DMS114 treated with DMSO at 0.1 percent for 48 hours (cell line): ENCODE results near the gene ABCG8.

Experiments used
- DNase-seq: peaks from one replicate; lab custom pipeline; 2025; ENCODE audit not compliant: unreplicated experiment; lab: John Stamatoyannopoulos, UW

Gene ABCG8

DNA sequence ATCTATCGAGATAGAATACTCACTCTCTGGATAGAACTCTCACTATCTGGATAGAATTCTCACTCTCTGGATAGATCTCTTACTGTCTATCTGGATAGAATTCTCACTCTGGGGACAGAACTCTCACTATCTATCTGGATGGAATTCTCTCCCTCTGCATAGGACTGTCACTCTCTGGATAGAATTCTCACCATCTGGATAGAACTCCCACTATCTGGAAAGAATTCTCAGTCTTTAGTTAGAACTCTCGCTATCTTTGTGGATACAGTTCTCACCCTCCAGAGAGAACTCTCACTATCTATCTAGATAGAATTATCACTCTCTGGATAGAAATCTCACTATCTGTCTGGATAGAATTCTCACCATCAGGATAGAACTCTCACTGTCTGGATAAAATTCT is 16.5 kb downstream of the ABCG8 start:
- DNase-seq = no peak

DNA sequence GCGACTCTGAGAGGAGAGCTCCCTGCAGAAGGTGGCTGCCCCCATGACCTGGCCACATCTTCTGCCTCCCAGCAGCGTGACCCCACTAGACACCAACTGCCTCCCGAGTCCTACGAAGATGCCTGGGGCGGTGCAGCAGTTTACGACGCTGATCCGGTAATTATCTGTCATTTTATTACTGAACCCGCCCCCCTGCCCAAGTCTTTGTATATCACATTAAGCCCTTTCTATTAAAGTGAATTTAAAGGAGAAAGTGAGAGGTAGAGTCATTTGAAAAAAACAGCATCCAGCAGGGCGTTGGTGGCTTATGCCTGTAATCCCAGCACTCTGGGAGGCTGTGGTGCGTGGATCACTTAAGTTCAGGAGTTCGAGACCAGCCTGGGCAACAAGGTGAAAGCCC is 33.4 kb downstream of the ABCG8 start:
- DNase-seq = no peak

DNA sequence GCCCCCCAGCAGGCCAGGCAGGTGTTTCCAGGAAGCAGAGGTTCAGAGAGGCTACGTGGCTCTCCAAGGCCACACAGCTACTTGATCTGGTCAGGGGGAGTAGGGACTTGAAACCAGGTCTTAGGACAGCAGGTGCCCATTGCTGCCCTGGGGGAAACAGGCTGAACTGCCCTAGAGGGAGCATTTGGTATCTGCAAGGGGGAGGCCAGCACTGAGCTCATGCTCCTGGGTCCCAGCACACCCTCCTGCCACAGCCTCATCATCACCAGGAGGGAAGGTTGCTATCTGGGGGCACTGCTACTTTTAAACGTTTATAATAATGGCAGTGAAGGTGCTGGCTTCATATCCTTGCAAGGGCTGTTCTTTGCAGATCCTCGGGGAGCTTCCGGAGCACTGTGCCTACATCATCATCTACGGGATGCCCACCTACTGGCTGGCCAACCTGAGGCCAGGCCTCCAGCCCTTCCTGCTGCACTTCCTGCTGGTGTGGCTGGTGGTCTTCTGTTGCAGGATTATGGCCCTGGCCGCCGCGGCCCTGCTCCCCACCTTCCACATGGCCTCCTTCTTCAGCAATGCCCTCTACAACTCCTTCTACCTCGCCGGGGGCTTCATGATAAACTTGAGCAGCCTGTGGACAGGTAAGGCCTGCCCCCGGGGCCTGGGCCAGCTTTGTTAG is 36.1 kb downstream of the ABCG8 start:
- no peak for DNase-seq

DNA sequence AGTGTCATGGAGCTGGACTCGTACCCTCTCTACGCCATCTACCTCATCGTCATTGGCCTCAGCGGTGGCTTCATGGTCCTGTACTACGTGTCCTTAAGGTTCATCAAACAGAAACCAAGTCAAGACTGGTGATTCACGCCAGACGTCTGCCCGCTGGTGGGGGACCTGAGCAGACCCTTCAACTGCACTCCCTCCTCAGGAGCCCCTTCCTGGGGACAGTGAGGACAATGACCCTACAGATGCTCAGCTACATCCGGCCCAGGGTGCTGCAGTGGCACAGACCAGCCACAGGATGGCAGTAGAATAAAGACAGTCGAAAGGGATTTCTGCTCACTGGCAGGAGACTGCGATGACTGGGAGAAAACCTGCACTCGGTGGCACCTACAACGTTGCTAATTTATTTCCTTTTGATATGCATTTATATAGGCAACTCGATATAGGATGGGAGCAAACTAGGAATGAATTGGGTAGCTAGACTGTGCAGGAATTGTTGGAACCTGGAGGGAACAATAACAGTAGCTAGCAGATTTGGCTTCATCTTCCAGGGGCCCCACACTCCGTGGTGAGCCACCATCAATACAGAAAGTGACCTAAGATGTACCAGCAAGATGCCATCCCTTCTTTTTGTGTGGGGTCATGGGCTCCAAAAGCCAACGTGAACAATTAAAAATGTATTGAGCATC is 39.2 kb downstream of the ABCG8 start:
- DNase-seq = peak; percentile 65

DNA sequence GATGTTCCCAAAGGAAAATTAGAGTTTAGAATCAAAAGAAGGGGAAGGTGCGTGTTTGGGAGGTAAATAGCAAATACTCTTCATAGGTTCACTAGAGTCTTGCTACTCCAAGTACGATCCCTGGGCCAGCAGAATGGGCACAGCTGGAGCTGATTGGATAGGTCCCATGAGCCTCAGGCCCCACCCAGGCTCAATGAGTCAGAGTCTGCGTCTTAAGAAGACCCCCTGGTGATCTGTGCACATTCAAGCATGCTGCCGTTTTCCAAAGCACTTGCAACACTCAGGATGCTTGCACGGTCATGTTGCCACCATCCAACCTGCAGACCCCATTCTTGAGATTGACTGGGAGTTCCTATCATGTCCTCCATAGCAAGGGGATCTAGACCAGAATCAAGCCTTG is 40.5 kb downstream of the ABCG8 start:
- no peak for DNase-seq

DNA sequence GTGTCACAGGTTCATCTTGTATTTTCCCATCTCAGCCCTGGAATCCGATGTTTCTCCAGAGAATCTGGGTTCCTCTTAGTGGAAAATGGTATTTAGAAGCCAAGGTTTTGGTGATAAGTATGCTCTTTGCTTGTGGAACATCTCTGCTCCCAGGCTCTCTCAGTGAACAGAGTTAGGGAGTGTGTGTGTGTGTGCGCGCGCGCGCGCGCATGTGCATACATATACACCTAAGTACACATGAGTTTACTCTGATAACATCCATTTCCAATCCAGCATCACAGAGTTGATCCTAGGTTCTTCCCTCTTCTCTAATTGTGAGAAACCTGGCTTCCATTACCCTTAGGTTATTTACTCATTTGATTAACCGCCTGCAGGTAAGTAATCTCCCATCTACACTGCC is 41.7 kb downstream of the ABCG8 start:
- DNase-seq = no peak

DNA sequence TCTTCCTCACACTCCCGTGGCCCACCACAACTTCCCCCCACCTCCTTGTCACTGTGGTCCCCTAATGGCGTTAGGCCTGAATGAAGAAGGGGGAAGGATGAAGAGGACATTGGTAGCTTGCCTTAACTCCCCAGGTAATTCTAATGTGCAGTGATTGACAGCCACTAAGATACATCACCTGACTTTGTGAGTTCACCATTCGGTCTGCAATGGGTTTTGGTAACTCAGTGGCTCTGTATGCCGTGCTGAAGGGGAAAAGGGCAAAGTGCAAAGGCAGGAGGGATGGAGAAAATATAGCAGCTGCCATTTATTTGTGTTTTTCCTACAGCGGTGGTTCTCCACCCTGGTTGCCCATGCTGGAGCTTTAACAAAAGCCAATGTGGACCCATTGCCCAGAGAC is 42.2 kb downstream of the ABCG8 start:
- no peak for DNase-seq

DNA sequence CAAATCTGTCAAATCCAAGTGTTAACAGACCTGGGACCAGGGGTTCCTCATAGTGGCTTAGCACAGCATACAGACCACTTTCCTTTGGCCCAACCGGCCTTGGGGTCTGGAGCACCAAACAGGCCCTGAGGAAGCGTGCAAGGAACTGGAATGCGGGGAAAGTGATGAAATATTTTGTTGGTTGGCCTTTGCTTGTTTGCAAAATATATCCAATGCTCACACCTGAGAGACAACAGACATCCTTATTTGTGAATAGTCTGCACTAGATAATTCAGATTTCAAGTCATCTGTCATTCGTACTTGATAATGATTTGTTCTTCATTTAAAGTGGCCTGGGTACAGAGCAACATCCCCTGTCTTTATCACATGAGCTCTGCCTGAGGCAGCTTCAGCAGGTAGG is 43.5 kb downstream of the ABCG8 start:
- no peak for DNase-seq

DNA sequence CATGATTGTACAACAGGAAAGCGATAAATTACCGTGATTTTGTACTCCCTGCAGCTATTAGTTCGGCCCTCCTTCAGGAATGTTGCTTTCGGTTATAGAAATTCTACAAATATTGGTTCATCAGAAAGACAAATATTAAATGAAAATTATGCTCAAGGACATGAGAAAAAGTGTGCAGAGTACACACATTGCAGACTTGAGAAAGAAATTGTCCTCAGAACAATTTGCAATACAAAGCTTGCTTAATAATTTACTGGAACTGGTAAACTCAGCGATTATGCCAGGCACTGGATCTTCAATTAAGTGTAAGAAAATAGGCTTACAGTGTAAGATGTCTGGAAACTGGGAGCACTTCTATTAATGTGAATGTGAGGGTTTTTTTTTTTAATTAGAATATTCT is 45.9 kb downstream of the ABCG8 start:
- no peak for DNase-seq

DNA sequence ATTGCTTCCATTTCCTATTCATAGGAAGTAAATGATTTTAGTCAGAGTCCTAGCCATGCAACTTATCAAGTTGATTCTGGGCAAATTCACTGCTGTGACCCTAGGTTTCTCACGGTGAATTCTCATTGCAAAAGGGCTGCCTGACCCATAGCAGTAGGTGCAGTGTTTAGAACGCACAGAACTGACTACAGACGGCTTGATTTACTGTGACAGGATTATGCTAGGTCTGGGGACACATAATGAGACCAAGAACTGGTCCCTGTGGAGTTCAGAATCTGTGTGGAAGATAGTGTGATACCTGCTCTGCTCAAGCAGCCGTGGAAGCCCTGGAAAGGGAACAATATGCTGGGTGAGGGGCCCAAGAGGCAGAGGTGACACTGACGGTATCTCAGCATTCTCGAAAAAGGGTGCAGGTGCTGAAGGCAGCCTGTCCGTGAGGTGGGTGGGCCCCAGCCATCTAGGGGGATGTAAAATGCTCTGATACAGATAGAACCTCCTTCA is 46.4 kb downstream of the ABCG8 start:
- DNase-seq = no peak

DNA sequence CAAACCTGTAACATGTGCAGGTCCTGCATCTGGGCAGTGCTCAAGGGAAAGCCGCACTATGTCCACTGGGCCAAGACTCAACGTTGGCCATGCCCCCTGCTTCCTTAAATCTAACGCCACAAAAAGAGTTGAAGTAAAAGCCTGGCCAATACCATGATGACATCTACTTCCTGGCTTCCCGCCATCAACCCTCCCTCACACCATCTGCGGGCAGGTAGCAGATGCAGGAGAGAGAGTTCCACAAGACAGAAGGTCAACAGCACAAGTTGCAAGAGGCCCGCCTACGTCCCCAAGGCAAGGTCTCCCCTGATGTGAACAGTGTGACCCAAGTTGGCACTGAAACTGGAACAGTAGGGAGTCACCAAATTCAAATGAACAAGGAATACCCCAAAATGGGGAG is 48.4 kb downstream of the ABCG8 start:
- no peak for DNase-seq

DNA sequence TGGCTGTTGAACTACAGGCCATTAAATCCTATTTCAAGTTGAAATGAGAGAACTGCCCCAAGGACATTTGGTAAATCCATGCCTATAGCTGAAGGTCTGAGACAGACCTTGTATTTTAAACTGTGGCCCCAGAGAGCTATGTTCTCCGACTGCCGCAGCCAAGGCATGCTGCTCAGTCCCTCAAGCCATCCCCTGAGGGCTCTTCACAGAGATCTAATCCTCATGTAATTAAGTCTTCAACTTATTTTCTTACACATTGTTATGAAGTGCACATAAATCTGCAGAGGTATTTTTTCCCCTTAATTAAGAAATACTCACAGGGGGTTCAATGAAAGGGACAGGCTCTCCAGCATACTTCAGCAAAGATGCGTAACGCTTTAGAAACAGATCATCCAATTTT is 50.6 kb downstream of the ABCG8 start:
- no peak for DNase-seq

DNA sequence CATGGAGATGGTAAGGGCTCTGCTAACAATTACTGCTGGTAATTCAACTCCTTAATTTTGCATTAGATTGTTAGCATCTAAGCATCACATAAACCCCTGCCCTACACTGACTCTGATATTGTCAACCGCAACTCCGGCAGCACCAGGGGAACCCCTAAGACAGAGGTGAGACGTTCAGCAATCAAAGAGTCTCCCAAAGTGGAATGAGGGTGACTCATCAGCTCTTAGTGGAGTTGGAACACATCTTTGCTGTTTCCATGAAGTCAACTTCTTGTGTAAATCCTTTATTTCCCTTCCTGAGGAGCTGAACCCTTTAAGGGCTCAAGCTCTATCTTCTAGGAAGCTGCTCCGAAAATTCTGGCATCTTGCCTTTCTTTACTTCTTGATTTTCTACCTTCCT is 52.1 kb downstream of the ABCG8 start:
- DNase-seq = no peak

DNA sequence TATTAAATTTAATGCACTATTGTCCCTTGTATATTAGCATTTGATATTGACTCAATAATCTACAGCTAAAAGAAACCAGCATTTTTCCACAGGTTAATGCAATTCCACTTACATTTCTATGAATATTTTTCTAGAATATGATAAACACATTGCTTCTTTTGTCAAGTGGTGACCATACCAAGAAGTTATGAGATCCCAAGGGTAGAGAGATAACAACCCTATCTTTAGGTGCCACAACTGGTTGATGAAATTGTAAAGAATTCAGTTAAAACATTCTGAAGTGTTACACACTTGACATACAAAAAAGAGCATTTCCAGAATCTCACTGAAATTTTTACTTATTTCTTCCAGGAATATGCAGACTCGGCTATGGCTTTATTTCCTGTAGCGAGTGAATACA is 56.0 kb downstream of the ABCG8 start:
- DNase-seq = no peak

DNA sequence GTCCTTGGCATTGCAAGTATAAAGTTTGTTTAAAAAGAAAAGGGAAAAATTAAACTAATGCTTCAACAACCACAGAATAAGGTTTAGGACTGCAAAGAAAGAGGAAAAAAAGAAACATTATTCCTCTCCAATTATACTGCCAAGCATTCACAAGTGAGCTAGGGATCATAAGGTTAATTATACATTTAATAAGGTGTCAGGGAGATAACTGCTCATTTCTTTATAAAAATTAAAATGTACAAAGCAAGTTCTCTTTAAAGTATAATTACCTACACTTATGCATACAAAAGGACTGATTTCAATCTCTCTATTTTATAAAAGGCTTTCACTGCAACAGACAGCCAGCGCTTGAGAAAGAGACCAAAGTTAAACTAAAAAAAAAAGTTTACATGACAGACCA is 58.1 kb downstream of the ABCG8 start:
- no peak for DNase-seq

DNA sequence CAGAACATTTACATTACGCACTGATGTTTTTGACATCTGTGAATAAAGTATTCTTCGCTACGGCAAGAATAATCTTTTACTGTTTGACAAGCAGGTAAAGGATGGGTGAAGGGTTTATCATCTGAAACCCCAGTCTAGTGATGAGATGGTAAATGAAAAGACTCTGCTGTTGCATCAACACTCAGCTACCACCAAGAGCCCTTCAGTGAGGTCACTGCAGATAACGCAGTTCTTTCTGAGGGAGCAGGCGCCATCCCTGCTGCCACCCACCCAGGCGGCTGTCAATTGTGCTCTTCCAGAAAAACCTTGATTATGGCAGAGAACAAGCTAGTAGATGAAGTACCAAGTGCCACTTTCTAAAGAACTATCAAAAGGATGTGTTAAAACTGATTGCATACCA is 58.7 kb downstream of the ABCG8 start:
- no peak for DNase-seq

DNA sequence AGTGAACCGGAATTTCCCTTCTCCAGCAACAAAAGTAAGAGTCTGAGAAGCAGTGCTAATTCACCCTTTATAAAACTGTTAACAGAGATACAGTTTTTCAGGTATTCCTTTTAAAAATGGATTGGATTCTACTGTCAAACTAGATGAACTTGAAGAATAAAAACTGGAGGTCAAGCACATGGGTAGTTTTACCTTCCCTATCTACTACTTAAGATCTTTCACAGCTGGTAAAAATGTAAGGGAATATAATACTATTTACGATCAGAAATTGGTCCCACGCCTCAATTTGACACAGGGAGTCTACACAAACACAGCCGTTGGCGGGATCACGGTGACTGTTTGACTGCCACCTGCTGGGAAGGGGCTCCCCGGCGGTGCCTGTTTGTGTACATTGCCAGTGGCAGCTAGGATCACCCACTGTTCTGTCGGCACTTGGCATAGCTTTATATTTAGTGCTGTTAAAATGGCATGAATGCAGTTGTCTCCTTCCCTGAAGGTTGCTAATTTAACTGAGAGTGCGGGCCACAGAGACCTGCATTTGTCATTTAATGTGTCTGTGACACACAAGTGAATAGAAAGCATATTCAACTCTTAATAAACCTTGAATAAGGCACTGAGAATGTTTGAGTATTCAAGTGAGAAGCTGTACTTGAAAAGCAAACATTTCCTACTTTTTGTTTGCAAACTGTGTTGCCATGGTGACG is 59.5 kb downstream of the ABCG8 start:
- DNase-seq = no peak

DNA sequence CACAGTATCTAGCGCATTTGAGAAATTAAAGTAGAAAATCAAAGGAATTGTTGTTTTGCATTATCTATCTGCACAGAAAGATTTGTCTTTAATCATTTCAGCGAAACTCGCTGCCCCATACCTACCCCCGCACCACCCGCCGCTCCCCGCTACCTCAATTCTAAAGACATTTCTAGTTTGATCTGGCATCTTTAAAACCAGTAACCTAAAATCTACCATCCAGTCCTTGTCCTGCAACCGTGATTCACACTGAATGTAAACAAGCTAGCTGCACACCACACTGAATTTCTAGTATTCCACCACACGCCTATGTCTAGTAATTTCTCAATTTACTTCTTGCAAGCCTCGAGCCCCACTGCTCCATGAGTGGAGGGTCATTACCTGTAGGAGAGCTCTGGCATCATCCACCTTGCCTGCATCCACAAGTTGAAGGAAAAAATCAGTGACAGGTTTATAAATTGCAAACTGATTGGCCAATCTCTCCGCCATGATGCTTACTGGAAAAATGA is 60.1 kb downstream of the ABCG8 start:
- DNase-seq = no peak

DNA sequence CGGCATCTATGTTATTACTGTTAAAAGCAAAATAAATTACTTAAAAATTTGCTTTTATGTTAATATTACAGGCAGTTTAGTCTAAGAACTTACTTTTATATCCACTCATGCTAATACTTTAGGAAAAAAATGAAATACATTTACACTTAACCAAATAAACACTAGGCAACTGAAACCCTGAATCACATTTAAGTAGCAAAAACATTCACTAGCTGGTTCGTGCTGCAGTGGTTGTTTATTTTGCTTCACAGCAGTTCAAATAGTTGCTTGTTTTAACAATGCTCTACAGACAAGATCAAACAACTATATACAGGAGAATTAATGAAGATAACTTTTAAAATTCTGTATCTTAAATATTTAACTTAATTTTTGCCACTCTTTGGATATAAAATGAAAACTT is 60.8 kb downstream of the ABCG8 start:
- DNase-seq = no peak

DNA sequence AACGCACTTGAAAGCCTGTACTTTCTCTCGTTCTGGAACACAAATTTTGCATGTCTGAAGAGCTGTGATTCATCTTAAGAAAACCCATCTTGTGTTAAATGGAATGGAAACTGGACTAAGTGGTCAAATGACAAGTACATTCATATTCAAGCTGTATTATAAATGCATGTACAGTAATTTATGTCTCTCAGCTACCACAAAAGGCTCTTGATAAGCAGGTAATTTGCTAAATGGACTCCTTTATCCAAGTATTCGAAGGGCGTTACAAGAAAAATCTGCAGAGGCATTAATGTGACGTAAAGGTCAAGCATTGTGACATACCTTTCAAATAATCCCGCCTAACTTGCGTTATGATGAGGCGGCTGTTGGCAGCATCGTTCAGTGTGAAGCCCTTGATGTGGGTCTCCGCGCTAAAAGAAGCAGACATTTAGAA is 66.6 kb downstream of the ABCG8 start:
- no peak for DNase-seq

DNA sequence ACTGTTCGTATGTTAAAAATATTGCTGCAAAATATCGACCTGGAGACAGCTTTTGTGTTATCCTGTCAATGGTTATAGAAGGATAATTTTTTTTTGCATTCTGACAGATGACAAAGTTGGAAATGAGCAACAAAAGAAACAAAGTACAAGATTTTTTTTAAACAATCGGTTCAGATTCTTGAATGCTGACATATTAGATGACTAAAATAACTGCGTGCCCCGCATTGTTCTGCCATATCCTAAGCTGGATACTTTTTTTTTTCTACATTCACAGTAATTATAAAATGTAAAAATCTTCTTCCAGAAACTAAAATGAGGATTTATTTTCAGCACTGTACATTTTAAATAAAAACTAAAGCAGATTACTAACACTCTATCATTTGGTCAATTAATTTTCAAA is 67.1 kb downstream of the ABCG8 start:
- DNase-seq = no peak
